GM18907 (cell line): ENCODE results near the gene DDOST.
"Not testable (repeated sequence)": the region's sequence is repeated elsewhere in the genome, so short reads cannot be mapped to it uniquely, and the experiment has no call there.

Experiments used
- ATAC-seq: cut with Tn5 transposase; IDR thresholded peaks from one replicate; pipeline ENCODE4 v1.9.1; 2021; ENCODE audit warnings: mild to moderate bottlenecking, moderate library complexity; ENCODE audit not compliant: unreplicated experiment

DDOST gene

GRCh38 chr1:20626524-20626923 is 34.6 kb downstream of the DDOST start:
- ATAC-seq, result no peak

GRCh38 chr1:20626098-20626427 is 35.1 kb downstream of the DDOST start:
- no peak for ATAC-seq

- ATAC-seq, result no peak
Observed at GRCh38 chr1:20625176-20626097, 35.7 kb downstream of the DDOST start.

- no peak for ATAC-seq
Observed at GRCh38 chr1:20624709-20625108, 36.5 kb downstream of the DDOST start.

- no peak for ATAC-seq
Observed at GRCh38 chr1:20621012-20621411, 40.2 kb downstream of the DDOST start.

GRCh38 chr1:20619999-20620398 is 41.2 kb downstream of the DDOST start:
- ATAC-seq, result no peak

GRCh38 chr1:20618550-20618949 is 42.6 kb downstream of the DDOST start:
- no peak for ATAC-seq

GRCh38 chr1:20616847-20617487 is 44.2 kb downstream of the DDOST start:
- no peak for ATAC-seq

GRCh38 chr1:20615946-20616846 is 45.0 kb downstream of the DDOST start:
- ATAC-seq, result no peak

- ATAC-seq, result no peak
Observed at GRCh38 chr1:20614131-20614579, 47.0 kb downstream of the DDOST start.

GRCh38 chr1:20612221-20612746 is 48.9 kb downstream of the DDOST start:
- no peak for ATAC-seq

- ATAC-seq, result no peak
Observed at GRCh38 chr1:20611652-20612051, 49.5 kb downstream of the DDOST start.

- ATAC-seq, result no peak
Observed at GRCh38 chr1:20610970-20611369, 50.2 kb downstream of the DDOST start.

- ATAC-seq, result no peak
Observed at GRCh38 chr1:20609541-20609940, 51.6 kb downstream of the DDOST start.

- ATAC-seq, result not testable (repeated sequence)
Observed at GRCh38 chr1:20606801-20607570, 54.2 kb downstream of the DDOST start.

- no peak for ATAC-seq
Observed at GRCh38 chr1:20604678-20605077, 56.5 kb downstream of the DDOST start.

GRCh38 chr1:20603504-20604464 is 57.4 kb downstream of the DDOST start:
- ATAC-seq, result no peak

GRCh38 chr1:20602851-20603450 is 58.2 kb downstream of the DDOST start:
- ATAC-seq, result no peak
